H9 (cell line): ENCODE data around the gene CLOCK. TPM values are rescaled to one million over a fixed set of nuclear protein-coding genes. Genes with fewer than 3 reads are reported as not detected.
A peak's percentile ranks its signal among the peaks of the same experiment; 100 is the strongest.

Source experiments
- DNase-seq: peaks from one replicate; pipeline ENCODE4 v3.0.0-alpha.2; 2017
- H2AFZ ChIP-seq: one replicate; pipeline ENCODE4 v1.6.1; 2013; ENCODE audit warnings: mild to moderate bottlenecking, low read length, control low read depth, moderate library complexity
- H2AK5ac ChIP-seq: 2 replicates; pipeline ENCODE4 v1.6.1; 2013; ENCODE audit warnings: low read length, control low read depth, mixed read lengths; ENCODE audit not compliant: insufficient read length
- H2BK120ac ChIP-seq: one replicate; pipeline ENCODE4 v1.6.1; 2013; ENCODE audit warnings: low read depth, mild to moderate bottlenecking, low read length, control low read depth, inconsistent platforms; ENCODE audit not compliant: poor library complexity, severe bottlenecking
- H2BK12ac ChIP-seq: 2 replicates; pipeline ENCODE4 v1.6.1; 2013; ENCODE audit warnings: low read length, control low read depth, mixed read lengths, low read depth; ENCODE audit not compliant: insufficient read length
- H2BK15ac ChIP-seq: 2 replicates; pipeline ENCODE4 v1.6.1; 2013; ENCODE audit warnings: low read depth, low read length, control low read depth
- H2BK20ac ChIP-seq: one replicate; pipeline ENCODE4 v1.6.1; 2013; ENCODE audit warnings: low read depth, mild to moderate bottlenecking, low read length, control low read depth, inconsistent platforms; ENCODE audit not compliant: poor library complexity, severe bottlenecking
- H2BK5ac ChIP-seq: 2 replicates; pipeline ENCODE4 v1.6.1; 2013; ENCODE audit warnings: low read length, control low read depth, mixed read lengths; ENCODE audit not compliant: insufficient read length
- H3K14ac ChIP-seq: 2 replicates; pipeline ENCODE4 v1.6.1; 2013; ENCODE audit warnings: low read length, control low read depth; ENCODE audit not compliant: insufficient read depth
- H3K18ac ChIP-seq: 2 replicates; pipeline ENCODE4 v1.6.1; 2013; ENCODE audit warnings: low read depth, mild to moderate bottlenecking, mixed read lengths, low read length, control low read depth; ENCODE audit not compliant: insufficient read length
- H3K23ac ChIP-seq: 2 replicates; pipeline ENCODE4 v1.6.1; 2013; ENCODE audit warnings: low read length, control low read depth, mixed read lengths, low read depth; ENCODE audit not compliant: insufficient read length
- H3K23me2 ChIP-seq: 2 replicates; pipeline ENCODE4 v1.6.1; 2013; ENCODE audit warnings: low read depth, mild to moderate bottlenecking, mixed read lengths, low read length, control low read depth; ENCODE audit not compliant: insufficient read length, poor library complexity, severe bottlenecking
- H3K27ac ChIP-seq: 2 replicates; pipeline ENCODE4 v1.5.1; 2013; ENCODE audit warnings: low read length, control low read depth, mixed read lengths, low read depth; ENCODE audit not compliant: insufficient read length
- H3K27me3 ChIP-seq: 2 replicates; pipeline ENCODE4 v1.6.1; 2013; ENCODE audit warnings: low read length, control low read depth, inconsistent platforms; ENCODE audit not compliant: insufficient read depth
- H3K4ac ChIP-seq: 2 replicates; pipeline ENCODE4 v1.6.1; 2013; ENCODE audit warnings: low read depth, mild to moderate bottlenecking, control low read depth, inconsistent platforms, low read length, moderate library complexity
- H3K4me1 ChIP-seq: 2 replicates; pipeline ENCODE4 v1.6.1; 2013; ENCODE audit warnings: low read length, control low read depth, inconsistent platforms; ENCODE audit not compliant: insufficient read depth
- H3K4me2 ChIP-seq: 2 replicates; pipeline ENCODE4 v1.6.1; 2013; ENCODE audit warnings: low read length, control low read depth, mixed read lengths; ENCODE audit not compliant: insufficient read length, insufficient read depth
- H3K56ac ChIP-seq: 2 replicates; pipeline ENCODE4 v1.6.1; 2013; ENCODE audit warnings: low read depth, mild to moderate bottlenecking, mixed read lengths, low read length, control low read depth; ENCODE audit not compliant: insufficient read length
- H3K79me1 ChIP-seq: 2 replicates; pipeline ENCODE4 v1.6.1; 2013; ENCODE audit warnings: low read depth, mild to moderate bottlenecking, moderate library complexity, low read length, control low read depth, inconsistent platforms; ENCODE audit not compliant: insufficient read depth, poor library complexity, severe bottlenecking
- H3K79me2 ChIP-seq: 2 replicates; pipeline ENCODE4 v1.6.1; 2013; ENCODE audit warnings: low read length, control low read depth, inconsistent platforms; ENCODE audit not compliant: insufficient read depth
- H3K9ac ChIP-seq: 2 replicates; pipeline ENCODE4 v1.6.1; 2013; ENCODE audit warnings: low read length, control low read depth, mixed read lengths; ENCODE audit not compliant: insufficient read length; ENCODE audit errors: extremely low read depth
- H3K9me3 ChIP-seq: one replicate; pipeline ENCODE4 v1.6.1; 2013; ENCODE audit warnings: low read depth, low read length, inconsistent platforms; ENCODE audit not compliant: control insufficient read depth
- H3T11ph ChIP-seq: one replicate; pipeline ENCODE4 v1.6.1; 2013; ENCODE audit warnings: mild to moderate bottlenecking, low read length, control low read depth, inconsistent platforms
- H4K20me1 ChIP-seq: one replicate; pipeline ENCODE4 v1.6.1; 2013; ENCODE audit not compliant: control insufficient read depth, insufficient read length, insufficient read depth
- H4K5ac ChIP-seq: 2 replicates; pipeline ENCODE4 v1.6.1; 2013; ENCODE audit warnings: low read depth, mild to moderate bottlenecking, mixed read lengths, low read length, control low read depth; ENCODE audit not compliant: insufficient read length
- H4K8ac ChIP-seq: replicated peaks from 2 replicates; pipeline ENCODE4 v1.6.1; 2013; ENCODE audit warnings: low read length, control low read depth, mixed read lengths, low read depth; ENCODE audit not compliant: insufficient read length
- H4K91ac ChIP-seq: 2 replicates; pipeline ENCODE4 v1.6.1; 2013; ENCODE audit warnings: low read depth, mild to moderate bottlenecking, moderate library complexity, mixed read lengths, low read length, control low read depth; ENCODE audit not compliant: insufficient read length
- H3K27ac Mint-ChIP-seq, 3 experiments: 2 replicates in 2 of 3; 3 replicates in 1 of 3; pipeline ENCODE4 v1.8.0; 2020 to 2021; ENCODE audit warnings: mixed read lengths in 3 of 3, mild to moderate bottlenecking in 1 of 3, moderate library complexity in 1 of 3
- H3K27me3 Mint-ChIP-seq: 2 replicates; pipeline ENCODE4 v1.8.0; 2021; ENCODE audit warnings: low read depth, mild to moderate bottlenecking, moderate library complexity, mixed read lengths
- H3K36me3 Mint-ChIP-seq, 3 experiments: 2 replicates in 2 of 3; 3 replicates in 1 of 3; pipeline ENCODE4 v1.8.0; 2020 to 2021; ENCODE audit warnings: low read depth in 3 of 3, mixed read lengths in 3 of 3; ENCODE audit not compliant: insufficient read depth in 1 of 3
- H3K4me1 Mint-ChIP-seq, 2 experiments: 2 replicates each; pipeline ENCODE4 v1.8.0; 2020; ENCODE audit warnings: mixed read lengths in 2 of 2
- H3K4me3 Mint-ChIP-seq, 2 experiments: 2 replicates in 1 of 2; 3 replicates in 1 of 2; pipeline ENCODE4 v1.8.0; 2020 to 2021; ENCODE audit warnings: mild to moderate bottlenecking in 2 of 2, mixed read lengths in 2 of 2, moderate library complexity in 1 of 2
- H3K9me3 Mint-ChIP-seq, 2 experiments: 2 replicates in 1 of 2; 3 replicates in 1 of 2; pipeline ENCODE4 v1.8.0; 2020; ENCODE audit warnings: mild to moderate bottlenecking in 2 of 2, mixed read lengths in 2 of 2, moderate library complexity in 1 of 2
- WGBS: extraction: QIAGEN DNeasy Blood & Tissue Kit; methylation state at CpG from one replicate; pipeline ENCODE4 v1.1.7; 2013; ENCODE audit warnings: missing lambda C conversion rate, low lambda C conversion rate, mixed read lengths; ENCODE audit not compliant: insufficient read length; ENCODE audit errors: extremely low coverage; 5-methylcytosine and 5-hydroxymethylcytosine counted together
- total RNA-seq: library from RNA; stranded (reverse); gene quantifications from 2 replicates; pipeline ENCODE4 v1.2.1, GENCODE V29; 2021
- TF ChIP-seq, protein P1 (sequence below): fragments of 200-600 bp; sonication (generic); conservative IDR thresholded peaks from 3 replicates; pipeline ENCODE4 v1.8.0; 2021; ENCODE audit warnings: antibody characterized with exemption, mild to moderate bottlenecking

The CLOCK gene
- total RNA-seq, 1 experiment from 2014 or later = 16.2 TPM

DNA sequence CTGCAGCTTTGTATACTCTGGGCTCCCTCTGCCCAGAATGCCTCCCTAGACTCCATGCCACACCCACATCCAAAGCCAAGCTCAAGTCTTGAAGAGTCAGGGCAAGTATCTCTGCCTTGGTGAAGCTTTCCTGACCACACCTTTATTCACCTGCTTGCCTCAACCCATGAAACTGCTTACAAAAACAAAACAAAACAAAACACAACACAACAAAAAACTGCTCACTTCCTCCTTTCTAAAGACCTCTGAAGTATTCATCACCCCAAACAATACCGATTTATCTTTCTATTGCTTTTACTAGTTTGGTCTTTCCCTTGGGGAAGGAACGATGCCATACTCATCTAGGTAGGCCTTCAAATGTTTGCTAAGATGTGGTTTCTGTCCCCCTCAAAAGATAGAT lies 105.9 kb downstream of the CLOCK start:
- Histone ChIP-seq H2AK5ac (no peak overlapping the region), H3K9ac (no peak overlapping the region), H3K23me2 (no peaks in the 10 kb centered on the region), H2BK15ac (no peak overlapping the region), H4K5ac (no peak overlapping the region), H3K4ac (no peak overlapping the region), H2BK12ac (no peak overlapping the region), H3K79me1 (no peaks in the 10 kb centered on the region), H3K4me1 (no peaks in the 10 kb centered on the region), H4K91ac (no peak overlapping the region), H3K4me2 (no peak overlapping the region), H2BK5ac (no peak overlapping the region), H3K18ac (no peak overlapping the region), H3K27me3 (no peaks in the 10 kb centered on the region), H3K79me2 (no peaks in the 10 kb centered on the region), H4K8ac (no peak overlapping the region), H3K27ac (no peak overlapping the region), H2BK20ac (no peak overlapping the region), H3K23ac (no peak overlapping the region), H2AFZ (no peak overlapping the region), H4K20me1 (no peaks in the 10 kb centered on the region), H3T11ph (no peak overlapping the region), H2BK120ac (no peak overlapping the region), H3K56ac (no peak overlapping the region), H3K9me3 (no peaks in the 10 kb centered on the region), H3K14ac (no peak overlapping the region)
- DNase-seq = no peak
- WGBS = no CpG with 5 or more reads among the region's 2 CpGs
- H3K4me1 Mint-ChIP-seq = peaks cover 4 to 10% of the 10 kb centered on the region in 2 experiments; a peak in 3 of 4 replicates
- TF ChIP-seq, protein P1, sequence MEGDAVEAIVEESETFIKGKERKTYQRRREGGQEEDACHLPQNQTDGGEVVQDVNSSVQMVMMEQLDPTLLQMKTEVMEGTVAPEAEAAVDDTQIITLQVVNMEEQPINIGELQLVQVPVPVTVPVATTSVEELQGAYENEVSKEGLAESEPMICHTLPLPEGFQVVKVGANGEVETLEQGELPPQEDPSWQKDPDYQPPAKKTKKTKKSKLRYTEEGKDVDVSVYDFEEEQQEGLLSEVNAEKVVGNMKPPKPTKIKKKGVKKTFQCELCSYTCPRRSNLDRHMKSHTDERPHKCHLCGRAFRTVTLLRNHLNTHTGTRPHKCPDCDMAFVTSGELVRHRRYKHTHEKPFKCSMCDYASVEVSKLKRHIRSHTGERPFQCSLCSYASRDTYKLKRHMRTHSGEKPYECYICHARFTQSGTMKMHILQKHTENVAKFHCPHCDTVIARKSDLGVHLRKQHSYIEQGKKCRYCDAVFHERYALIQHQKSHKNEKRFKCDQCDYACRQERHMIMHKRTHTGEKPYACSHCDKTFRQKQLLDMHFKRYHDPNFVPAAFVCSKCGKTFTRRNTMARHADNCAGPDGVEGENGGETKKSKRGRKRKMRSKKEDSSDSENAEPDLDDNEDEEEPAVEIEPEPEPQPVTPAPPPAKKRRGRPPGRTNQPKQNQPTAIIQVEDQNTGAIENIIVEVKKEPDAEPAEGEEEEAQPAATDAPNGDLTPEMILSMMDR = no peak
- no peaks in the 10 kb centered on the region for H3K27me3 Mint-ChIP-seq
- peak overlapping the region in 1 of 3 experiments; percentile 50; a peak in 1 of 7 replicates for H3K27ac Mint-ChIP-seq
- H3K36me3 Mint-ChIP-seq = peaks cover 14 to 48% (median 32%) of the 10 kb centered on the region in 3 experiments; a peak in 6 of 7 replicates
- no peak overlapping the region for H3K4me3 Mint-ChIP-seq
- no peaks in the 10 kb centered on the region for H3K9me3 Mint-ChIP-seq
